Mesendoderm (in vitro differentiated cells): ENCODE results near the gene RASGRP2.

Experiments used
- DNase-seq: peaks from one replicate; pipeline ENCODE4 v3.0.0; 2013
- H2AK5ac ChIP-seq: 2 replicates; pipeline ENCODE4 v1.6.1; 2013; ENCODE audit warnings: low read length, inconsistent platforms
- H2BK120ac ChIP-seq: 2 replicates; pipeline ENCODE4 v1.6.1; 2013; ENCODE audit warnings: low read depth, mild to moderate bottlenecking, low read length, moderate library complexity, mixed read lengths
- H2BK15ac ChIP-seq: replicated peaks from 2 replicates; pipeline ENCODE4 v1.6.1; 2013; ENCODE audit warnings: low read depth, mild to moderate bottlenecking, moderate library complexity
- H2BK5ac ChIP-seq: 2 replicates; pipeline ENCODE4 v1.6.1; 2013; ENCODE audit warnings: low read length, inconsistent platforms
- H3K18ac ChIP-seq: 2 replicates; pipeline ENCODE4 v1.6.1; 2013; ENCODE audit warnings: mild to moderate bottlenecking, low read length, mixed read lengths
- H3K23ac ChIP-seq: one replicate; pipeline ENCODE4 v1.6.1; 2013; ENCODE audit warnings: low read length
- H3K27ac ChIP-seq: 2 replicates; pipeline ENCODE4 v1.5.1; 2013; ENCODE audit warnings: low read depth, mild to moderate bottlenecking, inconsistent platforms, low read length, moderate library complexity
- H3K27me3 ChIP-seq: 2 replicates; pipeline ENCODE4 v1.6.1; 2013; ENCODE audit warnings: low read length, control low read depth, mild to moderate bottlenecking, inconsistent platforms; ENCODE audit not compliant: insufficient read depth, poor library complexity
- H3K36me3 ChIP-seq: 2 replicates; pipeline ENCODE4 v1.6.1; 2013; ENCODE audit warnings: low read length, inconsistent platforms; ENCODE audit not compliant: control insufficient read depth, insufficient read depth
- H3K4ac ChIP-seq: one replicate; pipeline ENCODE4 v1.6.1; 2013; ENCODE audit warnings: low read depth, mild to moderate bottlenecking, low read length, moderate library complexity
- H3K4me1 ChIP-seq: 2 replicates; pipeline ENCODE4 v1.6.1; 2013; ENCODE audit warnings: low read depth, low read length, inconsistent platforms; ENCODE audit not compliant: control insufficient read depth
- H3K4me2 ChIP-seq: 2 replicates; pipeline ENCODE4 v1.6.1; 2013; ENCODE audit warnings: low read length
- H3K4me3 ChIP-seq: 2 replicates; pipeline ENCODE4 v1.5.1; 2013; ENCODE audit warnings: mild to moderate bottlenecking, low read length
- H3K56ac ChIP-seq: one replicate; pipeline ENCODE4 v1.6.1; 2013; ENCODE audit warnings: low read length
- H3K79me1 ChIP-seq: 2 replicates; pipeline ENCODE4 v1.6.1; 2013; ENCODE audit warnings: low read length, inconsistent platforms
- H3K79me2 ChIP-seq: 2 replicates; pipeline ENCODE4 v1.6.1; 2013; ENCODE audit warnings: mild to moderate bottlenecking, low read length; ENCODE audit not compliant: control insufficient read depth, insufficient read depth
- H3K9ac ChIP-seq: 2 replicates; pipeline ENCODE4 v1.6.1; 2013; ENCODE audit warnings: low read length, inconsistent platforms
- H4K5ac ChIP-seq: one replicate; pipeline ENCODE4 v1.6.1; 2013; ENCODE audit warnings: low read length
- H4K8ac ChIP-seq: one replicate; pipeline ENCODE4 v1.6.1; 2013; ENCODE audit warnings: low read depth, mild to moderate bottlenecking, control low read depth, low read length, moderate library complexity
- WGBS: extraction: QIAGEN DNeasy Blood & Tissue Kit; methylation state at CpG from one replicate; pipeline ENCODE4 v1.1.7; 2013; ENCODE audit warnings: low lambda C conversion rate, missing lambda C conversion rate; ENCODE audit not compliant: insufficient coverage; ENCODE audit errors: extremely low coverage; 5-methylcytosine and 5-hydroxymethylcytosine counted together

Gene RASGRP2

GRCh38 chr11:64690235-64690634 is 53.7 kb downstream of the RASGRP2 start:
- Histone ChIP-seq H3K79me1 (no peaks in the 10 kb centered on the region), H3K27ac (no peak overlapping the region), H2BK15ac (no peak overlapping the region), H3K36me3 (no peaks in the 10 kb centered on the region), H2AK5ac (no peak overlapping the region), H3K4me1 (no peaks in the 10 kb centered on the region), H4K5ac (no peak overlapping the region), H2BK120ac (no peak overlapping the region), H3K56ac (no peak overlapping the region), H3K27me3 (no peaks in the 10 kb centered on the region), H3K18ac (no peak overlapping the region), H3K4me3 (no peak overlapping the region), H3K23ac (no peak overlapping the region), H3K4me2 (no peak overlapping the region), H4K8ac (no peak overlapping the region), H3K9ac (no peak overlapping the region), H3K4ac (no peak overlapping the region), H3K79me2 (no peaks in the 10 kb centered on the region), H2BK5ac (no peak overlapping the region)
- no peak for DNase-seq
- no CpG with 5 or more reads among the region's 8 CpGs for WGBS

GRCh38 chr11:64688534-64688982 is 55.4 kb downstream of the RASGRP2 start:
- H3K4me1 ChIP-seq, result no peaks in the 10 kb centered on the region
- no peak overlapping the region for H2AK5ac ChIP-seq
- no peak overlapping the region for H3K18ac ChIP-seq
- H3K9ac ChIP-seq, result peak overlapping the region; percentile 62
- no peak overlapping the region for H3K23ac ChIP-seq
- no peak overlapping the region for H4K5ac ChIP-seq
- no peak overlapping the region for H3K27ac ChIP-seq
- no peak overlapping the region for H4K8ac ChIP-seq
- peak overlapping the region; percentile 45 for H3K4me2 ChIP-seq
- peak overlapping the region; percentile 26 for H3K4me3 ChIP-seq
- no CpG with 5 or more reads among the region's 13 CpGs for WGBS
- no peaks in the 10 kb centered on the region for H3K79me1 ChIP-seq
- no peak overlapping the region for H2BK15ac ChIP-seq
- H3K36me3 ChIP-seq, result no peaks in the 10 kb centered on the region
- peak overlapping the region; percentile 85 for H3K56ac ChIP-seq
- H2BK5ac ChIP-seq, result no peak overlapping the region
- H3K4ac ChIP-seq, result no peak overlapping the region
- H3K79me2 ChIP-seq, result no peaks in the 10 kb centered on the region
- peak; percentile 95 for DNase-seq
- no peak overlapping the region for H2BK120ac ChIP-seq
- H3K27me3 ChIP-seq, result no peaks in the 10 kb centered on the region

DNA sequence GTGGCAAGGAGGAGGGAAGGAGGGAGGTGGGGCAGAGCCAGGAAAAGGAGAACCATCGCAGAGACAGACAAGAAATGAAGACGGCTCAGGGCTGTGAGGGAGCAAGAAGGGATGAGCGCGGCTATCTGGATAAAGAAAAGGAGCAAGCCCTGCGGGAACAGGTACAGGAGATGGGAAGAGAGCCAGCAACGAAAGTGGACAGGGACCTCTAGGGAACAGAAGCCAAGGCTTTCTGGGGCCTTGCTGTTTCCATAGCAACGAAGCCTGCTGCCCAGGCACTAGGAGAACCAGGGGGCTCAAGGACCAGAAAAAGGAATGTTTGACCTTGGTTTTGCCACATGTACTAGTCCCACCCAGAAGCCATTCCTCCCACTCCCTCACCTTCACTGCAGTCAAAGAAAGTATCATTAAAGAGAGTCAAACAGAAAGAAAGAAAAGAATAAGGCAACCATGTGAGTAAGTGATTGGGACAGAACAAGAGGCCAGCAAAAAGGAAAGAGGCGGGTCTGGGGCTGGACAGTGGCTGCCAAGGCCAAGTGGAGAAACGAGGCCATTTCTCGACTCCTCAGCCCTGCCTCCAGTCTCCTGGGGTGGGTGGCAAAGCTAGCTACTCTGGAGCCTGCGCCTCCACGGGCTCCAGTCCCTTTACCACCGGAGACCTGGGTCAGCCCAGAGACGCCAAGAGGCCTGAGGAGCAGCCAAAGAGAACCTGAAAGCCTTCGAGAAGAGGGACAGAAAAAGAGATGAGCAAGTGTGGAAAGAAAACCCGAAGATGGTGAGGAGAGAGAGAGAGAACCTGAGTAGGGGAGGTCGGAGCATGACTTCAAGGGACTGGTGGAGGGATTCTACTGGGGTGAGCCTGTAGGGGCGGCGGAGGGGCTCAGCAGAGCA is 56.1 kb downstream of the RASGRP2 start:
- Histone ChIP-seq H2AK5ac (no peak overlapping the region), H3K27me3 (no peaks in the 10 kb centered on the region), H3K18ac (no peak overlapping the region), H3K79me2 (no peaks in the 10 kb centered on the region), H3K4me1 (no peaks in the 10 kb centered on the region), H2BK15ac (no peak overlapping the region), H3K23ac (peak overlapping the region; percentile 35), H3K9ac (no peak overlapping the region), H4K8ac (no peak overlapping the region), H3K4ac (no peak overlapping the region), H3K56ac (no peak overlapping the region), H3K36me3 (no peaks in the 10 kb centered on the region), H3K79me1 (no peaks in the 10 kb centered on the region), H3K4me3 (no peak overlapping the region), H3K4me2 (no peak overlapping the region), H2BK120ac (no peak overlapping the region), H3K27ac (no peak overlapping the region), H4K5ac (no peak overlapping the region), H2BK5ac (no peak overlapping the region)
- no CpG with 5 or more reads among the region's 19 CpGs for WGBS
- no peak for DNase-seq

- Histone ChIP-seq H3K18ac (no peak overlapping the region), H3K79me2 (no peaks in the 10 kb centered on the region), H3K4me1 (no peaks in the 10 kb centered on the region), H3K27me3 (no peaks in the 10 kb centered on the region), H2BK5ac (no peak overlapping the region), H4K8ac (no peak overlapping the region), H3K4ac (no peak overlapping the region), H3K36me3 (no peaks in the 10 kb centered on the region), H3K4me2 (no peak overlapping the region), H3K79me1 (no peaks in the 10 kb centered on the region), H3K27ac (no peak overlapping the region), H2BK15ac (no peak overlapping the region), H3K23ac (peak overlapping the region; percentile 35), H2BK120ac (no peak overlapping the region), H3K9ac (no peak overlapping the region), H2AK5ac (no peak overlapping the region), H4K5ac (no peak overlapping the region), H3K56ac (no peak overlapping the region), H3K4me3 (no peak overlapping the region)
- DNase-seq, result no peak
- no CpG with 5 or more reads among the region's 6 CpGs for WGBS
These were observed 56.7 kb downstream of the RASGRP2 start for GRCh38 chr11:64687204-64687603.

GRCh38 chr11:64686466-64687170 is 57.3 kb downstream of the RASGRP2 start:
- Histone ChIP-seq H2AK5ac (no peak overlapping the region), H3K56ac (no peak overlapping the region), H3K27ac (no peak overlapping the region), H3K27me3 (no peaks in the 10 kb centered on the region), H2BK5ac (no peak overlapping the region), H3K4me2 (no peak overlapping the region), H3K18ac (no peak overlapping the region), H3K4me3 (no peak overlapping the region), H4K8ac (no peak overlapping the region), H3K23ac (no peak overlapping the region), H3K36me3 (no peaks in the 10 kb centered on the region), H3K9ac (no peak overlapping the region), H4K5ac (no peak overlapping the region), H3K4ac (no peak overlapping the region), H3K79me2 (no peaks in the 10 kb centered on the region), H3K4me1 (no peaks in the 10 kb centered on the region), H3K79me1 (no peaks in the 10 kb centered on the region), H2BK15ac (no peak overlapping the region), H2BK120ac (no peak overlapping the region)
- WGBS, result no CpG with 5 or more reads among the region's 9 CpGs
- DNase-seq, result no peak
